Esophagus (tissue), 2 donors: ENCODE data around the gene BSPH1. TPM values are rescaled to one million over a fixed set of nuclear protein-coding genes. Genes with fewer than 3 reads are reported as not detected.

Source experiments
- H3K27ac ChIP-seq, 2 donors: one replicate each; pipeline ENCODE4 v1.5.1; 2013; ENCODE audit warnings: low read depth in 2 of 2, mild to moderate bottlenecking in 2 of 2, inconsistent platforms in 1 of 2, low read length in 1 of 2, moderate library complexity in 1 of 2
- H3K27me3 ChIP-seq, 2 donors: one replicate each; pipeline ENCODE4 v1.6.1; 2013; ENCODE audit warnings: low read length in 2 of 2, control low read depth in 1 of 2, mild to moderate bottlenecking in 1 of 2; ENCODE audit not compliant: insufficient read depth in 2 of 2, control insufficient read depth in 1 of 2
- H3K36me3 ChIP-seq, 2 donors: one replicate each; pipeline ENCODE4 v1.6.1; 2013; ENCODE audit warnings: low read length in 1 of 2; ENCODE audit not compliant: control insufficient read depth in 2 of 2, insufficient read depth in 2 of 2
- H3K4me1 ChIP-seq, 2 donors: one replicate each; pipeline ENCODE4 v1.6.1; 2013; ENCODE audit warnings: low read length in 1 of 2; ENCODE audit not compliant: control insufficient read depth in 2 of 2, insufficient read depth in 2 of 2
- H3K4me3 ChIP-seq, 2 donors: one replicate each; pipeline ENCODE4 v1.5.1; 2013; ENCODE audit warnings: low read length in 2 of 2, mild to moderate bottlenecking in 2 of 2, low read depth in 1 of 2, moderate library complexity in 1 of 2
- H3K9me3 ChIP-seq, 2 donors: one replicate each; pipeline ENCODE4 v1.6.1; 2013; ENCODE audit warnings: mild to moderate bottlenecking in 2 of 2, low read depth in 1 of 2, low read length in 1 of 2, moderate library complexity in 1 of 2; ENCODE audit not compliant: control insufficient read depth in 2 of 2, insufficient read depth in 1 of 2
- WGBS, 2 donors: extraction: QIAGEN DNeasy Blood & Tissue Kit; methylation state at CpG; one replicate each; pipeline ENCODE4 v1.1.7; 2013; 5-methylcytosine and 5-hydroxymethylcytosine counted together
- polyA plus RNA-seq, 2 donors: library from polyadenylated mRNA; stranded (reverse); fragments of 200-250 nt; gene quantifications; one replicate each; pipeline ENCODE4 v1.2.3, GENCODE V29; 2013
- donor health status: healthy with polysubstance abuse.
- donor health status: Bipolar disorder and iron deficiency.

The BSPH1 gene, protein sequence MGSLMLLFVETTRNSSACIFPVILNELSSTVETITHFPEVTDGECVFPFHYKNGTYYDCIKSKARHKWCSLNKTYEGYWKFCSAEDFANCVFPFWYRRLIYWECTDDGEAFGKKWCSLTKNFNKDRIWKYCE
- not detected for polyA plus RNA-seq

DNA sequence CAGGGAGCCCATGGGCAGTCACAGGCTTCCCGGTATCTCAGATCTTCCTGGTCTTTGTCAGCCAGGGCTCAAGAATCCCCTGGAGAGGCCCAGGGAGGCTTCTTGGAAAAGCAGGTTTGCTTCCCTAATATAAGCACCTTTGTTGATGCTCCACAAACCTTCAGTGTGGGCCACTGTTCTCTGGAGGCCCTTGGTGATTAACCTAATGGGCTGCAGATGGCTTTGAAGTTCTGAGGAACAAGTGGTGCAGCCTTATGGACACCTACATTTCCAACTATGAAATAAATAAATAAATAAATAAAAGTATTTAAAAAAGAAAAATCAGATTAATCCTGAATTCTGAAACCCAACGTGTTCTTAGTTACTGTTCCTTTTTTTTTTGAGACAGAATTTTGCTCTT is at the start of gene BSPH1:
TSS of gene BSPH1 (minus strand) at position 101 of the 400 bp plus-strand sequence. CDS start at position 12, 89 bp downstream.
- WGBS, 2 donors, result 54 to 78% methylated on average over 2 of the region's 2 CpGs
- Histone ChIP-seq H3K4me1 (no peaks in the 10 kb centered on the region), H3K4me3 (no peak within 1 kb of the TSS), H3K27me3 (no peaks in the 10 kb centered on the region), H3K27ac (no peak within 1 kb of the TSS), H3K36me3 (no peaks in the 10 kb centered on the region), H3K9me3 (no peaks in the 10 kb centered on the region)

- Histone ChIP-seq H3K27ac (no peak overlapping the region), H3K27me3 (no peaks in the 10 kb centered on the region), H3K4me1 (no peaks in the 10 kb centered on the region), H3K36me3 (no peaks in the 10 kb centered on the region), H3K4me3 (no peak overlapping the region), H3K9me3 (no peaks in the 10 kb centered on the region)
- 83 to 88% methylated on average over 2 of the region's 2 CpGs for WGBS, 2 donors
Measured at GRCh38 chr19:48036765-48037164, 44.8 kb upstream of the BSPH1 start.

GRCh38 chr19:48033604-48034003 is 41.6 kb upstream of the BSPH1 start:
- Histone ChIP-seq H3K4me1 (no peaks in the 10 kb centered on the region), H3K27ac (no peak overlapping the region), H3K27me3 (no peaks in the 10 kb centered on the region), H3K9me3 (no peaks in the 10 kb centered on the region), H3K36me3 (no peaks in the 10 kb centered on the region), H3K4me3 (no peak overlapping the region)
- 69 to 75% methylated on average over 5 of the region's 5 CpGs for WGBS, 2 donors

DNA sequence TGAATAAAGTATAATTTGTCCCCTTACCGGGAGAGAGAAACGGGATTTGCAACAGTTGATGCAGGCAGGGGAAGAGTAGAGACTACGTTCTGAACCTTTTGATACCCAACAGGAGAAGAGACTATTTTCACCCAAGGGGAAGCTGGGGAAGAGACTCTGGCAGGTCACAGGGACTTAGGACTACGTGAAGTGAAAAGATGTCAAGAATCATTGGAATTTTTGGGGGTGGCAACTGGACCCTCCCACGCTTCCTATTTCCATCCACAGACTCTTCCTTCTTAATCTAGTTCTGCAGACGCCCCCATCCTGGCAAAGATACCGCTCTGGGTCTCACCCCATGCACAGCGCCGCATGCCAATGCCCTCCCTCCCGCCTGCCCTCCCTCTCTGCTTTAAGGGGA is 38.1 kb upstream of the BSPH1 start:
- H3K4me3 ChIP-seq, result no peak overlapping the region
- 66 to 72% methylated on average over 10 of the region's 10 CpGs for WGBS, 2 donors
- H3K27ac ChIP-seq, result no peak overlapping the region
- no peaks in the 10 kb centered on the region for H3K36me3 ChIP-seq
- H3K9me3 ChIP-seq, result no peaks in the 10 kb centered on the region
- no peaks in the 10 kb centered on the region for H3K4me1 ChIP-seq
- no peaks in the 10 kb centered on the region for H3K27me3 ChIP-seq

DNA sequence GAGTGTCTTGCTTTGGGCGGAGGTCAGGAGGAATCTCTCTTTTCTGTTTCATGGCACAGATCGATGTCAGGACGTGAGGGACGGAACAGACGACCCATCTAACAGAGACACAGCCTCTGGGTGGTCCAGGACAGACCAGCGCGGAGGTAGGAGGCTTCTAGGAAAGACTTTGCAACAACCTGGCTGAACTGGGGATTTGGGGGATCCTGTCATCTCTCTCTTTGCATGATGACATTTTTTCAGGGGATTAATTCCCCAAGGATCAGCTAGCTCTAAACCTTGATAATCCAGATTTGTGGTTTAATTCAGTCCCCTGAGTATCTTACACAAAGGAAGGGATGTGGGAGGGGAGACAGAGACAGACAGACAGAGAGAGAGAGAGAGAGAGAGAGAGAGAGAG is 37.5 kb upstream of the BSPH1 start:
- H3K4me3 ChIP-seq, result no peak overlapping the region
- no peaks in the 10 kb centered on the region for H3K4me1 ChIP-seq
- no peaks in the 10 kb centered on the region for H3K36me3 ChIP-seq
- H3K9me3 ChIP-seq, result no peaks in the 10 kb centered on the region
- H3K27ac ChIP-seq, result no peak overlapping the region
- H3K27me3 ChIP-seq, result no peaks in the 10 kb centered on the region
- 72 to 74% methylated on average over 7 of the region's 7 CpGs for WGBS, 2 donors

DNA sequence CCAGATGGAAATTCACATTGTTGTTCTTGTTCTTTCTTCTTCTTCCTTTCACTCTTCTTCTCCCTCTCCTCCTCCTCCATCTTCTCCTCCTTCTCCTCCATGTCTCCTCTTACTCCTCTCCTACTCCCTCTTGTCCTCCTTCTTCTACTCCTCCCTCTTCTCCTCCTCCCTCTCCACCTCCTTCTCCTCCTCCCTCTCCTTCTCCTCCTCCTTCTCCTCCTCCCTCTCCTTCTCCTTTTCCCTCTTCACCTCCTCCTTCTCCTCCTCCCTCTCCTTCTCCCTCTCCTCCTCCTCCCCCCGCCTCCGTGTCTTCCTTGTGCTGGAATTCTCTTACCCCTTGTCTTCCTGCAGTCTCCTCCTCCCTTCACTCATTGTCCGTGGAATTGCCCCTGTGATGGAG is 33.5 kb upstream of the BSPH1 start:
- H3K27ac ChIP-seq, result no peak overlapping the region
- WGBS, 2 donors, result 74 to 76% methylated on average over 3 of the region's 3 CpGs
- no peak overlapping the region for H3K4me3 ChIP-seq
- H3K4me1 ChIP-seq, result no peaks in the 10 kb centered on the region
- H3K27me3 ChIP-seq, result no peaks in the 10 kb centered on the region
- H3K9me3 ChIP-seq, result no peaks in the 10 kb centered on the region
- H3K36me3 ChIP-seq, result no peaks in the 10 kb centered on the region

- no peaks in the 10 kb centered on the region for H3K27me3 ChIP-seq
- WGBS, 2 donors, result 82 to 90% methylated on average over 3 of the region's 3 CpGs
- no peak overlapping the region for H3K4me3 ChIP-seq
- H3K9me3 ChIP-seq, result no peaks in the 10 kb centered on the region
- no peaks in the 10 kb centered on the region for H3K36me3 ChIP-seq
- no peaks in the 10 kb centered on the region for H3K4me1 ChIP-seq
- H3K27ac ChIP-seq, result no peak overlapping the region
Measured at GRCh38 chr19:48023518-48023917, 31.5 kb upstream of the BSPH1 start.

DNA sequence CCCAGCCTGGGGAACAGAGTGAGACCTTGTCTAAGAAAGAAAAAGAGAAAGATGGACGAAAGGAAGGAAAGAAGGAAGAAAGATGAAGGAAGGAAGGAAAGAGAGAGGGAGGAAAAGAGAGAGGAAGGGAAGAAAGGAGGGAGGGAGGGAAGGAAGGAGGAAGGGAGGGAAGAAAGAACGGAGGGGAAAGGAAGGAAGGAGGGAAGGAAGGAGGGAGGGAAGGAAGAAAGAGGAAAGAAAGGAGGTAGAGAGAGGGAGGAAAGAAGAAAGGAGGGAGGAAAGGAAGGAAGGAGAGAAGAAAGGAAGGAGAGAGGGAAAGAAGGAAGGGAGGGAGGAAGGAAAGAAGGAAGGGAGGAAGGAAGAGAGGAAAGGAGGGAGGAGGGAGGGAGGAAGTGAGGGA is 31.0 kb upstream of the BSPH1 start:
- no peak overlapping the region for H3K4me3 ChIP-seq
- no peaks in the 10 kb centered on the region for H3K27me3 ChIP-seq
- no peaks in the 10 kb centered on the region for H3K4me1 ChIP-seq
- no peak overlapping the region for H3K27ac ChIP-seq
- H3K9me3 ChIP-seq, result no peaks in the 10 kb centered on the region
- 56 to 66% methylated on average over 2 of the region's 2 CpGs for WGBS, 2 donors
- no peaks in the 10 kb centered on the region for H3K36me3 ChIP-seq

DNA sequence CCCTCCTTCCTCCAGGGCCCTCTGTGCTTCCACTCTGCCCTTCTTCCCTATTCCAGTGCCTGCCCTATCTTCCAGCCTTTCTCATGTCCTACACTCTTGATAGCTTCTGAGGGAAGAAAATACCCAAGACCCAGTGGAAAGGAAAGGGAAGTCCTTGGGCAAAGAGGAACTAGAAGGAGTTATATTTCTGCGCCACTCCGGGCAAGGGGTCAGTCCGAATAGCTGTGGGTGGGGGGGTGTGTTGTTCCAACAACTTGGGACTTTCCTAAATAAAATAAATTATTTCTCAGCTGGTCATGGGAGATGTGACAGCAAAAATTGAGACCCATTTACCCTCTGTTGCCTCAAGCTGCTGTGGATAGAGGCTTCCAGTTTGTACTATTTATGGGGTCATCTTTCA is 28.7 kb upstream of the BSPH1 start:
- no peak overlapping the region for H3K27ac ChIP-seq
- H3K4me1 ChIP-seq, result no peaks in the 10 kb centered on the region
- no peaks in the 10 kb centered on the region for H3K36me3 ChIP-seq
- WGBS, 2 donors, result 72 to 77% methylated on average over 3 of the region's 3 CpGs
- H3K4me3 ChIP-seq, result no peak overlapping the region
- H3K27me3 ChIP-seq, result no peaks in the 10 kb centered on the region
- H3K9me3 ChIP-seq, result peaks cover 2% of the 10 kb centered on the region in 2 donors

DNA sequence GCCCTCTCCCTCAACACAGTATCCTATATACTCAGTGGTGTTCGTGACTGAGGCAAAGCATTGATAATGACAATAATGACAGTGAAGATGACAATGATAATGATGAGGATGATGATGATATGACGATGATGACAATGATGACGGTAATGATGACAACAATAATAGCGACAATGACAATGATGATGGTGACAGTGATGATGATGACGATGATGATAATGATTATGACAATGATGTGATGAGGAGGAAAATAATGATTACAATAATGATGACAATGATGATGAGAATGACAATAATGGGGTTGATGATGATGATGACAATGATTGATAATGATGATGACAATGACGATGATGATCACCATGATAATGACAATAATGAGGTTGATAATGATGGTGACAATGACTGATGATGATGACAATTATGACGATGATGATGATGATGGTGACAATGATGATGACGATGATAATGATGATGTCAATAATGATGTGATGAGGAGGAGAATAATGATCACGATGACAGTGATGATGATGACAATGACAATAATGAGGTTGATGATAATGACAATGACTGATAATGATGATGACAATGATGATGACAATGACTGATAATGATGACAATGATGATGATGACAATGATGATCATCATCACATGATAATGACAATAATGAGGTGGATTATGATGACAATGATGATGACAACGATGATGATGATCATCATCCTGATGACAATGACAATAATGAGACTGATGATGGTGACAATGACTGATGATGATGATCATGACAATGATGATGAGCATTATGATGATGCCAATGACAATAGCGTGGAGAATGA is 19.2 kb upstream of the BSPH1 start:
- no peaks in the 10 kb centered on the region for H3K4me1 ChIP-seq
- H3K27ac ChIP-seq, result no peak overlapping the region
- H3K9me3 ChIP-seq, result peaks cover 2 to 5% of the 10 kb centered on the region in 2 donors
- H3K36me3 ChIP-seq, result no peaks in the 10 kb centered on the region
- no peaks in the 10 kb centered on the region for H3K27me3 ChIP-seq
- no peak overlapping the region for H3K4me3 ChIP-seq
- 90 to 91% methylated on average over 11 of the region's 11 CpGs for WGBS, 2 donors
